Measurements from ENCODE around the gene PRICKLE1.

PRICKLE1 gene

GRCh38 chr12:42448841-42449240 is 140.7 kb downstream of the PRICKLE1 start:
- no peak for DNase-seq (ENCODE audit: low spot score)

GRCh38 chr12:42447371-42447786 is 142.2 kb downstream of the PRICKLE1 start:
- DNase-seq (ENCODE audit: low spot score) = no peak

- no peak for DNase-seq (ENCODE audit: low spot score)
Measured at GRCh38 chr12:42446761-42447160, 142.8 kb downstream of the PRICKLE1 start.

- DNase-seq (ENCODE audit: low spot score) = no peak
Measured at GRCh38 chr12:42445891-42446290, 143.7 kb downstream of the PRICKLE1 start.

DNA sequence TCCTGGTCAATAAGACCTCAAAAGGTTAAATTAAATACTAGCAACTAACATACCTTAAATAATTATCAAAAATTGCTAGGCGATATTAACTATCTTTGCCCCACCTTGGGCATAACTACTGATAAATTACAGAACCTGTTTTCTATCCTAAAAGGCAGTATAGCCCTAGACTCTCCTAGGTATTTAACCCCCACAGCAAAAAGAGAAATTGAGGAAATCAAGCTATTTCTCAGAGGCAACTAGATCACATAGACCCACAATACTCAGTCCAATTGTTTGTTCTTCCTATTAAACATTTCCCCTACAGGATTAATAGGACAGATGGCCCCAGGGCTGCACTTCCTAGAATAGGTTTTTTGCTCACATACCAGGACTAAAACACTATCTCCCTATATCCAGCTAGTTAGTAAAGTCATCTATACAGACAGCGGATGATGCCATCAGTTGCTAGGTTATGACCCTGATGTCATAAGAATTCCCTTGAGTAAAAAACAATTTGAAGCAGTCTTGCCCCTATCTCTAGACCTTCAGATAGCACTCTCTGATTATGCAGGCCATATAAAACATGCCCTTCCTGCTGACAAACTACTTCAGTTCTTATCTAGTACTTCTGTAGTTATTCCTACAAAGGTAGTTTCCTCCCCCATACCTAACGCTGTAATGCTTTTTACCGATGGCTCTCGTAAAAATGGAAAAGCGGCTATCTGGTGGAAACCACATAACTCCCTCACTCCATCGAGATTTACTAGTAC is 145.2 kb downstream of the PRICKLE1 start:
- DNase-seq (ENCODE audit: low spot score) = no peak

GRCh38 chr12:42442888-42443287 is 146.7 kb downstream of the PRICKLE1 start:
- DNase-seq (ENCODE audit: low spot score) = no peak

DNA sequence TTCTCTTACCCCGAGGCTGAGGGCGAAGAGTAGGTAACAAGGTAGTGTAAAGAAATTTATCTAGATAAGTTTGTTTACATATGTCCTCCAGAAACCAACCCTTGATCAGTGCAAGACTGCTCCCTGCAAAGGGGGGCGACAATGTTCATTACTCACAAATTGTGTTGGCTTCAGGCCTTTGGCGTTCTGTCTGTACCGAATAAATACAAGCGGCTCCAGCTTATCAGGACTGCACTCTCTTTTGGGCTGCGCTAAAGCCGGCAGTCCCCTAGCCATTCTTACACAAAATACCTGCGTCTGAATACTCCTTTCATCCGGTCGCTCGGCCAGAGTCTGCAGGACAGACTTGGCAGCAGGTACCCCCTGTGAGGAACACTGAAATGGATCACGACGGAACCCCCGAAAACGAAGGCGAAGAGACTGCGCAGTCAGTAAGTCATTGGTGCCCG is 147.2 kb downstream of the PRICKLE1 start:
- DNase-seq (ENCODE audit: low spot score) = no peak

- no peak for DNase-seq (ENCODE audit: low spot score)
Measured at GRCh38 chr12:42440608-42441007, 148.9 kb downstream of the PRICKLE1 start.

- no peak for DNase-seq (ENCODE audit: low spot score)
Measured at GRCh38 chr12:42432517-42433140, 156.9 kb downstream of the PRICKLE1 start.

DNA sequence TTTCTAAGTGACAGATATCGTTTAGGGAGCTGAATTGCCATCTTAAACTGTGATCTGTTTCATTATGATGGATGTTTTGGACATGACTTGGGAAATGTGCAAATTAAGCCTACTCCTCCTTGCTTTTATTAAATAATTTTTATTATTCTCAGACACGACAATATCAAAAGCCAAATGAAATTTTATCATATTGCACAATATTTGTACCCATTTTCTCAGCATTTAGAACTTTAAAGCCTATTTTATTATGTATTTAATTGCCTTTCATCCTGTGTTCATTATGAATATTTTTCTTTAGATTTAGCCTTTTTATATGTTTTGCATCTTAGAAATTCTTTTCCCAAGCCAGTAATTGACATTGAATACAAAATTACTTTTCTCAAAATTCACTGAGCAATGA is 160.7 kb downstream of the PRICKLE1 start:
- DNase-seq (ENCODE audit: low spot score) = no peak

DNA sequence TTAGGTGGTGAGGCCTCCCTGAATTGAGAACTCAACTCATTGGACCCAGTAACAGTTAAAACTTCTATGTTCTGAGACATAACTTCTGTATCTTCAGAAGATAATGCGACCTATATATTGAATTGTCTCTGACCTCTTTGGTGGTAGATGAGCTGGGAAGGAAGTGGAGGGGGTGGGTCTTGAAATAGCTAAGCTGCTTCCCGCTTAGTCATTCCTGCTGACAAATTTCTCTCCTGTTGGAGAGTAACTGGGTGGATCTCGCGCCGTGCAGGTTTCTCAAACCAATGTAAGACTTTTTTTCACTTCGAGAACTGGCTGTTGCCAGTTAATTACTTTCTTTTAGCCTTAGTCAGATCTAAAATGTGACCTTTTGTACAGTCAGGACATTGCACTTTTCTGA is 162.8 kb downstream of the PRICKLE1 start:
- peak; percentile 51 for DNase-seq (ENCODE audit: low spot score)

- DNase-seq (ENCODE audit: low spot score) = no peak
Measured at GRCh38 chr12:42422785-42423184, 166.8 kb downstream of the PRICKLE1 start.

GRCh38 chr12:42421844-42422779 is 167.4 kb downstream of the PRICKLE1 start:
- no peak for DNase-seq (ENCODE audit: low spot score)

GRCh38 chr12:42420395-42420794 is 169.2 kb downstream of the PRICKLE1 start:
- DNase-seq (ENCODE audit: low spot score) = no peak

DNA sequence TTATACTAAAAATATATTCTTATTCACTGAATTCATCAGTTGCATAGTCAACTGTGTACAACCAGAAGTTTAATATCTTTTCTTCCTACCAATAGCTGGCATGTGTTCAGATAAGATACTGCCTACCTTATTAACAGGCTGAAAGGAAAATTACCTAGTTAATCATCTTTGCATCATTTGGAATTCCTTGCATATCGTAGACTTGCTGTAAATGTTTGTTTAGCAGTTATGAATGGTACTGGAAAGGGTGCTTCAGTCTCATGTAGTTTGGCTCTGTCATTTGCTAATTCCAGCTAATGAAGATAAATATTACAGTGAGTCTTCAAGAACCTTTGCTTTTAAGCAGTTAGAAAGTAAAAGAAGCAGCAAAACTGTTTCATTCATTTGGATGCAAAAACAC is 179.2 kb downstream of the PRICKLE1 start:
- DNase-seq (ENCODE audit: low spot score) = no peak

DNA sequence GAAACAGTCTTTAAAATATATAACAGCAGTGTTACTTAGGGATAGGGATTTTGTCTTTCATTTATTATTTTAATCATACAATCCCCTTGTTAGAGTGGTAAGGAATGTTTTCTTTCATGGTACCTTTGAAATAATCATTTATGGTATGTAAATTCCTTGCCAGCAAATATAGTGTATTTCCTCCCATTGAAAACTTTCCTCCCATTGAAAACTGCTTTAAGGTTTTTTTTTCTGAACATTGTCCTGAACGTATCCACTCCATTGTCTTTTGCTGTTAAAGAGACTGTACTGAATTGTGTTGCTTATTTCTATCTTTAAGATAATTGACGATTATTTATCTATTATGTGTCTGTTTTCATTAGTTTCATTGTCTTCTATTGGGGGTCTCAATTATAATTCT is 180.1 kb downstream of the PRICKLE1 start:
- DNase-seq (ENCODE audit: low spot score) = no peak

GRCh38 chr12:42407306-42407705 is 182.2 kb downstream of the PRICKLE1 start:
- DNase-seq (ENCODE audit: low spot score) = peak; percentile 30
